ENCODE results near the gene OR2B2. TPM values are rescaled to one million over a fixed set of nuclear protein-coding genes. Genes with fewer than 3 reads are reported as not detected.
"Not testable (repeated sequence)": the region's sequence is repeated elsewhere in the genome, so short reads cannot be mapped to it uniquely, and the experiment has no call there.

OR2B2 gene
- total RNA-seq (2014; rRNA removed; shearing (Covaris generic)), result not detected in 2 replicates

DNA sequence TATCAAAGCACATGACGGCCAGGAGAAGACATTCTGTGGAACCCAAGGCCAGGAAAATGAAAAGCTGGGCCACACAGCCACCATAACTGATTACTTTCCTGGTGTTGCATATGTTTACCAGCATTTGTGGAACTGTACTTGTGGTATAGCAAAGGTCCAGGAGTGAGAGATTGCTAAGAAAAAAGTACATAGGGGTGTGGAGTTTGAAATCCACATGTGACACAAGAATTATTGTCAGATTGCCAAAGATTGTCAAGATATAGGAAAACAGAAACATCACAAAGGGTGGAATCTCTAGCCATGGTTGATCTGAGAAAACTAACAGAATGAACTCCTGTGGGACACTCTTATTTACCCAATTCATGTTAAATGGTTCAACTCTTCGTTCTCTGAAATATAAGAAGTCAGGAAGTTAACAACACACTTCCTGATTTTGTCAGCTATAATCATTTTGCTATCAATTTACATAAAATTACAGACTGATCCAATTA lies at the start of gene OR2B2:
OR2B2 (minus strand) TSS at position 441 of the 491 bp plus-strand sequence; CDS start at position 364, 77 bp downstream.
- Histone ChIP-seq H3K36me3 (no peaks in the 10 kb centered on the region), H3K9me3 (replicated peaks) (no peaks in the 10 kb centered on the region), H3K27ac (no peak within 1 kb of the TSS), H3K4me1 (peaks cover 11% of the 10 kb centered on the region; the same call in 1 of the 2 replicates), H3K27me3 (no peaks in the 10 kb centered on the region), H3K4me3 (no peak within 1 kb of the TSS)
- no peak for DNase-seq

DNA sequence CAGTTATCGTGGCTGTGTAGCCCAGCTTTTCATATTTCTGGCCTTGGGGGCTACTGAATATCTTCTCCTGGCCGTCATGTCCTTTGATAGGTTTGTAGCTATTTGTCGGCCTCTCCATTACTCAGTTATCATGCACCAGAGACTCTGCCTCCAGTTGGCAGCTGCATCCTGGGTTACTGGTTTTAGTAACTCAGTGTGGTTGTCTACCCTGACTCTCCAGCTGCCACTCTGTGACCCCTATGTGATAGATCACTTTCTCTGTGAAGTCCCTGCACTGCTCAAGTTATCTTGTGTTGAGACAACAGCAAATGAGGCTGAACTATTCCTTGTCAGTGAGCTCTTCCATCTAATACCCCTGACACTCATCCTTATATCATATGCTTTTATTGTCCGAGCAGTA lies 45.3 kb upstream of the OR2B2 start:
- Histone ChIP-seq H3K4me1 (no peaks in the 10 kb centered on the region), H3K27me3 (no peaks in the 10 kb centered on the region), H3K36me3 (no peaks in the 10 kb centered on the region), H3K27ac (no peak overlapping the region), H3K9me3 (replicated peaks) (no peaks in the 10 kb centered on the region), H3K4me3 (no peak overlapping the region)
- no peak for DNase-seq

GRCh38 chr6:27956941-27957340 lies 44.7 kb upstream of the OR2B2 start, which contains the start of gene OR2B6:
Gene OR2B6, plus strand, starts transcription at chr6:27957241. Its CDS starts 0 bp downstream, at chr6:27957241.
- DNase-seq, result no peak
- Histone ChIP-seq H3K4me1 (no peaks in the 10 kb centered on the region), H3K27ac (no peak within 1 kb of the TSS), H3K4me3 (no peak within 1 kb of the TSS), H3K9me3 (replicated peaks) (no peaks in the 10 kb centered on the region), H3K36me3 (no peaks in the 10 kb centered on the region), H3K27me3 (no peaks in the 10 kb centered on the region)

DNA sequence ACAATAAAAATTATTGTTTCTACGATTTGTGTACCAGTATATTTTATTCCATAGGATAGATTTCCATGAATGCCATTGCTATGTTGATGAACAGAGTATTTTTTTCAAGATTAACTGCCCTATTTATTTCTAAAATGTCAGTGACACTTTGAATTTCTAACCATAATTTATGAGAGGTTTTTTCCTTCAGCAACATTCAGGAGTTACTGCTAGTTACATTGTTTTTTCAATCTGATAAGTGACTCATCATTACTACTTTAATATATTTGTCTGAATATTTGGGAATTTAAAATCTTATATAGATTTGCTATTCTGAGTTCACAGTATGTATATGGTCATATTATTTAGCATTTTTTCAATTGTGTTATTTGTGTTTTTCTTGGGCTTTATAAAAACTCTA lies 38.8 kb upstream of the OR2B2 start:
- H3K36me3 ChIP-seq, result no peaks in the 10 kb centered on the region

DNA sequence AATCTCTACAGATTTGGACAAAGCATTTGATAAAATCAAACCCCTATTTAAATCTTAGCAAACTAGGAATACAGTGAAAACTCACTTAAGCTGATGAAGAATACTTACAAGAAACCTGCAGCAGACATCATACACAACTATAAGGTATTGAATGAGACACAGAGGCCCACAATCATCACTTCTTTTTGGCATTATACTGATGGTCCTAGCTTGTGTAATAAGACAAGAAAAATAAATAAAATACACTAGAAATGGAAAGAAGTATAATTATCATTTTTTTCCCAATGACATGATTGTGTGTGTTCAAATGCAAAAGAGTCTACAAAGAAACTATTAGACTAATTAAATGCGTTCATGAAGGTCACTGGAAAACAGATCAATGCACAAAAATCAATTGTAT lies 36.0 kb upstream of the OR2B2 start:
- Histone ChIP-seq H3K27ac (no peak overlapping the region), H3K4me1 (no peaks in the 10 kb centered on the region), H3K27me3 (no peaks in the 10 kb centered on the region), H3K4me3 (no peak overlapping the region), H3K36me3 (no peaks in the 10 kb centered on the region), H3K9me3 (replicated peaks) (no peaks in the 10 kb centered on the region)
- no peak for DNase-seq

More for the DNA sequence above, 38.8 kb upstream of the OR2B2 start:
- Histone ChIP-seq H3K4me1 (no peaks in the 10 kb centered on the region), H3K27me3 (no peaks in the 10 kb centered on the region), H3K4me3 (no peak overlapping the region), H3K27ac (no peak overlapping the region), H3K9me3 (replicated peaks) (no peaks in the 10 kb centered on the region)
- DNase-seq, result no peak

DNA sequence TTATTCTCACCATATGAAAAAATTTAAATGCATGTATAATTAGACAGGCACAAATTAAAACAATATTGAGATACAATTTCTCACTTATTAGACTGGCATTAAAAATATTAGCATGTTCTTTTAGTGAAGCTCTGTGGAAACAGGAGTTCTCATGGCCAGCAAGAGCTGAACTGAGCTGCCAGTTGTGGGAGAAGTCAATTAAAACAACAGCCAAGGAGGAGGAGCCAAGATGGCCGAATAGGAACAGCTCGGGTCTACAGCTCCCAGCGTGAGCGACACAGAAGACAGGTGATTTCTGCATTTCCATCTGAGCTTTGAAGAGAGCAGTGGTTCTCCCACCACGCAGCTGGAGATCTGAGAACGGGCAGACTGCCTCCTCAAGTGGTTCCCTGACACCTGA lies 30.9 kb upstream of the OR2B2 start:
- H3K27me3 ChIP-seq; H3K4me3 ChIP-seq; H3K9me3 ChIP-seq (replicated peaks); H3K4me1 ChIP-seq; H3K27ac ChIP-seq; DNase-seq; H3K36me3 ChIP-seq: not testable (repeated sequence)

- no peak for DNase-seq
- Histone ChIP-seq H3K27me3 (no peaks in the 10 kb centered on the region), H3K9me3 (replicated peaks) (no peaks in the 10 kb centered on the region), H3K4me3 (no peak overlapping the region), H3K27ac (no peak overlapping the region), H3K36me3 (no peaks in the 10 kb centered on the region), H3K4me1 (no peaks in the 10 kb centered on the region)
Measured at GRCh38 chr6:27940766-27941165, 28.6 kb upstream of the OR2B2 start.

DNA sequence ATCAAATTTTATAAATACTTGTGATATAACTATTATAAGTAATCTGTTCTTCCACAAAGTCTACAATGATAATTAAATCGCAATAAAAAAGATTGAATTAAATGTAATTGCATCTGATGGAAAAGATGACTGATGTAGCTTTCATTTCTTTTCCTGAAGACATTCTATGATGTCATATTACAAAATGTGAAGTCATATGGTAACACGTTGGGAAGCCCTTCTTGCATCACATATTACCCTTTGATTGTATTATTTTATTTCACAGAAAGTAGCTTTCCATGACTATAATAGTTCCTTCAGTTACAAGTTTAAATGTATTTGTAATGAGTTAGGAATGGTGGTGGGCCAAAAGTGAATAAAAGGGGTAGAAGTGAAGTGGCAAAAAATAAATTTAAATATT lies 19.0 kb upstream of the OR2B2 start:
- Histone ChIP-seq H3K9me3 (replicated peaks) (no peaks in the 10 kb centered on the region), H3K4me1 (no peaks in the 10 kb centered on the region), H3K27ac (no peak overlapping the region), H3K36me3 (no peaks in the 10 kb centered on the region), H3K27me3 (no peaks in the 10 kb centered on the region), H3K4me3 (no peak overlapping the region)
- DNase-seq, result no peak

- not testable (repeated sequence) for H3K4me3 ChIP-seq; H3K4me1 ChIP-seq; H3K36me3 ChIP-seq; H3K27ac ChIP-seq; H3K9me3 ChIP-seq (replicated peaks); DNase-seq; H3K27me3 ChIP-seq
Measured at GRCh38 chr6:27929930-27930329, 17.7 kb upstream of the OR2B2 start.

DNA sequence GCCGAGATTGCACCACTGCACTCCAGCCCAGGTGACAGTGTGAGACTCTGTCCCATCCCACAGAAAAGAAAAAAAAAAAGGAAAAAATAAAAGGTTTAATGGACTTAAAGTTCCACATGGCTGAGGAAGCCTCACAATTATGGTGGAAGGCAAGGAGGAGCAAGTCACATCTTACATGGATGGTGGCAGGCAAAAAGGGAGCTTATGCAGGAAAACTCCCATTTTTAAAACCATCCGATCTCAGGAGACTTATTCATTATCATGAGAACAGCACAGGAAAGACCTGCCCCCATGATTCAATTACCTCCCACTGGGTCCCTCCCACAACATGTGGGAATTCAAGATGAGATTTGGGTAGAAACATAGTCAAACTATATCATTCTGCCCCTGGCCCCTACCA lies 15.8 kb upstream of the OR2B2 start:
- H3K27ac ChIP-seq; H3K9me3 ChIP-seq (replicated peaks); H3K27me3 ChIP-seq; H3K4me3 ChIP-seq; DNase-seq; H3K4me1 ChIP-seq; H3K36me3 ChIP-seq: not testable (repeated sequence)

GRCh38 chr6:27924179-27924578 lies 12.0 kb upstream of the OR2B2 start:
- DNase-seq, result no peak
- no peaks in the 10 kb centered on the region for H3K9me3 ChIP-seq (replicated peaks)
- no peaks in the 10 kb centered on the region for H3K4me1 ChIP-seq
- no peaks in the 10 kb centered on the region for H3K27me3 ChIP-seq
- no peak overlapping the region for H3K4me3 ChIP-seq
- H3K36me3 ChIP-seq, result no peaks in the 10 kb centered on the region
- no peak overlapping the region for H3K27ac ChIP-seq

GRCh38 chr6:27922949-27923348 lies 10.8 kb upstream of the OR2B2 start:
- Histone ChIP-seq H3K4me1 (no peaks in the 10 kb centered on the region), H3K27me3 (no peaks in the 10 kb centered on the region), H3K4me3 (no peak overlapping the region), H3K9me3 (replicated peaks) (no peaks in the 10 kb centered on the region), H3K27ac (no peak overlapping the region), H3K36me3 (no peaks in the 10 kb centered on the region)
- no peak for DNase-seq

DNA sequence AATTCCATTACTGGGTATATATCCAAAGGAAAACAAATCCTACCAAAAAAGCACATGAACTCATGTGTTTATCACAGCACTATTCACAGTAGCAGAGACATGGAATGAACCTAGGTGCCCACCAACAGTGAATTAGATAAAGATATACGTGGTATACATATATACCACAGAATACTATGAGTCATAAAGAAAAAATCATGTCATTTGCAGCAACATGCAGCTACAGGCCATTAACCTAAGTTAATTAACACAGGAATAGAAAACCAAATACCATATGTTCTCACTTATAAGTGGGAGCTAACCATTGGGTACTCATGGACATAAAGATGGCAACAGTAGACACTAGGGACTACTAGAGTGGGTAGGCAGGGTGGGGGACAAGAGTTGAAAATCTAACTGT lies 4.2 kb downstream of the OR2B2 start:
- Histone ChIP-seq H3K36me3 (no peaks in the 10 kb centered on the region), H3K9me3 (replicated peaks) (no peaks in the 10 kb centered on the region), H3K4me1 (peaks cover 13% of the 10 kb centered on the region; the same call in 1 of the 2 replicates), H3K27ac (peak overlapping the region; percentile 22), H3K27me3 (no peaks in the 10 kb centered on the region), H3K4me3 (no peak overlapping the region)
- no peak for DNase-seq

- Histone ChIP-seq H3K4me1 (peaks cover 8% of the 10 kb centered on the region; the same call in 1 of the 2 replicates), H3K27me3 (no peaks in the 10 kb centered on the region), H3K9me3 (replicated peaks) (no peaks in the 10 kb centered on the region), H3K36me3 (no peaks in the 10 kb centered on the region), H3K4me3 (peak overlapping the region; percentile 86), H3K27ac (peak overlapping the region; percentile 74)
- DNase-seq, result peak; percentile 71 to 90
Measured at GRCh38 chr6:27902335-27903314, 9.6 kb downstream of the OR2B2 start.

- Histone ChIP-seq H3K27me3 (no peaks in the 10 kb centered on the region), H3K4me1 (0 out of 2 replicates have a peak, but pooled peaks cover 3% of the 10 kb centered on the region), H3K4me3 (peak overlapping the region; percentile 86), H3K9me3 (replicated peaks) (no peaks in the 10 kb centered on the region), H3K27ac (no peak overlapping the region), H3K36me3 (no peaks in the 10 kb centered on the region)
- DNase-seq, result no peak
Measured at GRCh38 chr6:27901801-27902200, 10.4 kb downstream of the OR2B2 start.
